HG03095 (cell line): ENCODE data around the gene DEGS1.

Source experiments
- ATAC-seq: cut with Tn5 transposase; IDR thresholded peaks from one replicate; pipeline ENCODE4 v1.9.1; 2021; ENCODE audit warnings: moderate library complexity; ENCODE audit not compliant: unreplicated experiment

Gene DEGS1

DNA sequence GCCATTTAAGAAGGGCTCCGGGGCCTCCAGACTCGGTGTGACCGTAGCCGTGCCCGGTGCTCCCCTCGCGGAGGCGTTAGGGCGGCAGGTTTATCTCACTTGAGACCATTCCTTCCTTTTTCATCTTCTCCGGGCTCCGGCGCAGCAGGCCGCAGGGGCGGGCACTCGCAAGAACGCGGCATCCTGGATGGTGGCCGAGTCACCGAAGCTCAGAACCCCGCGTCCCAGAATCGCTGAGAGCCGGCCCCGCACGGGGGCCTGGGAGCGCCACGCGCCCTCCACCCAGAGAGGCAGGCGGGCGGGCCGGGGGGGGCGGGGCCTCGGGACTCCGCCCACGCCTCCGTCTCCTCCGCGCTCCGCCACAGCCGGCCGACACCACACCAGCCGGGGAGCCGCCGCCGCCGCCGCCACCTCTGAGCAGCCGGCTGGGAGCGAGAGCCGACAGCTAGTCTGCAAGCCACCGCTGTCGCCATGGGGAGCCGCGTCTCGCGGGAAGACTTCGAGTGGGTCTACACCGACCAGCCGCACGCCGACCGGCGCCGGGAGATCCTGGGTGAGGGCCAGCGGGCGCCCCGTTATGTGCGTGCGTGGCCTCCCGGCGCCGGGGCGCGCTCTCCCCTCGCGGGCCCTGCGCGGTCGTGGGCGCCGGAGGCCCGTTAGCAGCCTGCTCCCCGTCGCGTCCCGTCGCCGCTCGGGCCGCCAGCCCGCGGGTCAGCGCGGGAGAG is at the start of gene DEGS1:
Gene DEGS1, plus strand, starts transcription at position 375 of the 725 bp plus-strand sequence. Its CDS starts 97 bp downstream, at position 472.
- ATAC-seq = peak; percentile 62

DNA sequence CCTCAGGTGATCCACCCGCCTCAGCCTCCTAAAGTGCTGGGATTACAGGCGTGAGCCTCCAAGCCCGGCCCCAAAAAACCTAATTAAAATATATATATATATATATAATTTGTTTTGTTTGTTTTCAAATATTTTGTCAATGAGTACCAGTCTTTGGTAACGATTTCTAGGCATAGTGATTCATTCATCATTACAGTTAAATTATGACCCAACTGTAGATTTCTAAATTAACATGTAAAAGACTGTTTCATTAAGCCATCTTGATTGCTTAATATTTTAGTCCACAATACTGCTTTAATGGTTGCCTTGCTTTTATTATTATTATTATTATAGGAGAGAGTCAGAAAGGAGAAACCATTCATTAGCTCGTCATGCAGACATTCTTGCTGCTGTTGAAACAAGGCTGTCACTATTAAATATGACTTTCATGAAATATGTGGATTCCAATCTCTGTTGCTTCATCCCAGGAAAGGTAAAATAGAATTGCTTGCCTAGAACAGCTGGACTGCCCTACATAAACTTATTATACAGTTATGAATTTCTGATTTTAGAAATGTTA is 49.2 kb upstream of the DEGS1 start:
- ATAC-seq = no peak

DNA sequence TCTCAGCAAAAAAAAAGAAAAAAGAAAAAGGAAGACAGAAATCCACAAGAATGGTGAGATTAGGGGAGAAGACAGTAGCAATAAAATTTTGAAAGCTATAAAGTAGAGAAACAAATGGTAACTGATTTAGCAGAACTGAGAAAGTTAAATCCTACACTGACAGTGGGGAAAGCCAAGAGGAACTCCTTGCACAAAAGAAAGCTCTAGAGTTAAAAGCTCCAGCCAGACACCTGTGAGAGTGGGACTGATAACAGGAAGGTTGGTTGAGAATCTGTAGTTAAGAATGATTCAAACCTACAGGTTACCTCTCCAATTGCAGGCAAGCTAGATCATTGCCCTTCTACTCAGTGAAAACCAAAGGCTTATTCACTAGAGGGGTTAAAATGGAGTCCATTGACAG is 45.5 kb upstream of the DEGS1 start:
- ATAC-seq = no peak

DNA sequence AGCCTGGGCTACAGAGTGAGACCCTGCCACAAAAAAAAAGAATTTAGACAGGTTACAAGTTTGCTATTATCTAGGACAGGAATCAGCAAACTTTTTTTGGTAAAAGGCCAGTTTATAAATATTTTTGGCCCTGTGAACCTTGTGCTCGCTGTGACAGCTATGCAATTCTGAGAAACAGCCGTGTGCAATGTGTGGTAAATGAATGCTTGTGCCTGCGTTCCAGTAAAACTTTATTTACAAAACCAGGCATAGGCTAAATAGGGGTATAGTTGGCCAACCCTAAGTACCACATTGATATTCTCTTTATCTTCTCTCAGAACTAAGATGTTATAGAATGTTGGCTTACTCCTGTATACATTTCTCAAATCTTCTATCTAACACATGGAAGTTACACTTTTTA is 44.8 kb upstream of the DEGS1 start:
- ATAC-seq = no peak

DNA sequence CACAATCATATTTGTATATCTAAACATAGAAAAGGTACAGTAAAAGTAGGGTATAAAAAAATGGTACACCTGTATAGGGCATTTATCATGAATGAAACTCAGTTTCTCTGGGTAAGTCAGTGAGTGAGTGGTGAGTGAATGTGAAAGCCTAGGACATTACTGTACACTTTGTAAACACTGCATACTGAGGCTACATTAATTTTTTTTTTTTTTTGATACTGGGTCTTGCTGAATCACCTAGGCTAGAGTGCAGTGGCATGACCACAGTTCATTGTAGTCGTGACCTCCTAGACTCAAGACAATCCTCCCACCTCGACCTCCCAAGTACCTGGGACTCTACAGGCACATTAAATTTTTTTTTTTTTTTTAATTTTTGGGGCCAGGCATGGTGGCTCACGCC is 41.3 kb upstream of the DEGS1 start:
- ATAC-seq = no peak

DNA sequence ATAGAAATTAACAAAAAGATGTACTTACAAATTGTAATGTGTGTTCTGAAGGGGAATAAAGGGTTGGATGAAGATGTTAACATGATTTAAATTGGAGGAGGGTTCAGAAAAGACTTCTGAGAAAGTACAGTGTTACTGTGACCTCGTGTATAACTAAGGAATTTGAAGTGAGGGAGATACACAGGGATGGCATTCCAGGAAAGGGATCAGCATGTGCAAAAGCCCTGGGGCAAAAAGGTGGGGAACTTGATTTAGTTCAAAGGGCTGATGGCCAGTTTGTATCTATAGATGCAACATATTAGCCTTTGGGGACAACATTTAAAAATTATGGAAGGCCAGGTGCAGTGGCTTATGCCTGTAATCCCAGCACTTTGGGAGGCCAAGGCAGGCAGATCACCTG is 33.3 kb upstream of the DEGS1 start:
- ATAC-seq = no peak

DNA sequence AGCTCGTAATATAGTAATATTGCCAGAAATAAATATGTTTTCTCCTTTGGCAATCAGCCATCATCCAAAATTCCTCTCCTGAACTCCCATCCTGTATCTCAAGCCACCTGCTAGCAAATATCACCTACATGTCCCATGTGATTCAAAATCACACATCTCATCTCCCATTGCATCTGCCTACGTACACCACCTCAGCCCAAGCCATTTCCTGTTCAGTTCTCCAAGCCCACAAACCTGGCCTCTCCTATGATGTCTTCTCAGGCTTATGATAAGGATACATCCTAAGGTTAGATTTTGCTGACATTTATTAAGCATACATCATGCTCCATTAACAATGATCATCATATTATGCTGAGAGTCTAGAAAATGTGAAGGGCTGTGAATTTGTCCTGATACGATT is 31.9 kb upstream of the DEGS1 start:
- no peak for ATAC-seq

DNA sequence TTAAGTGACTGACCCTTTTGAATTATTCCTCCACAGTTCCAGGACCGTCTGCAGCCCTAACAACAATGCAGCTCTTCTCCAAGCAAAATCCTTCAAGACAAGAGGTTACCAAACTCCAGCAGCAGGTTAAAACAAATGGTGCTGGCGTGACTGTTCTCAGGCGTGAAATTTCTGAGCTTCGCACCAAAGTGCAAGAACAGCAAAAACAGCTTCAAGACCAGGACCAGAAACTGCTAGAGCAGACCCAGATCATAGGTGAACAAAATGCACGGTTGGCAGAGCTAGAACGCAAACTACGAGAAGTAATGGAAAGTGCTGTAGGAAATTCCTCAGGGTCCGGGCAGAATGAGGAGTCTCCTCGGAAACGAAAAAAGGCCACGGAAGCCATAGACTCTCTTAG is 25.7 kb upstream of the DEGS1 start:
- no peak for ATAC-seq

DNA sequence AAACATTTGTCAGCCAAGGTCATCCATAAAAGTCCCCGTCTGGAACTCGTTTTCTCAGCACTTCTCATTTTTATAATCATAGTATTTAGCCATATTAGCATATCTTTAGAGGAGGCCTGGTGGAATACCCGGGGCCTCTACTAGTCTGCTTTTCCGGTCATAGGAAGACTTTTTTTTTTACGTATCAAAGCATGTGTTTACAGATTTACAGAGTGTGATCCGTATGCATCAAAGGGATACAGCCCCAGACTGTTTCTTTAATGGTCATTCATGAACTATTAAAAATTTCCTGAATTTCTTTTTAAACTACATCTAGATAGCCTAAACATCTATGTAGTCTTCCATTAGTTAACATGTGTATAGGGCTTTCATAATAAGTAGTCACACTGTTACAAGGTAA is 23.5 kb upstream of the DEGS1 start:
- no peak for ATAC-seq

DNA sequence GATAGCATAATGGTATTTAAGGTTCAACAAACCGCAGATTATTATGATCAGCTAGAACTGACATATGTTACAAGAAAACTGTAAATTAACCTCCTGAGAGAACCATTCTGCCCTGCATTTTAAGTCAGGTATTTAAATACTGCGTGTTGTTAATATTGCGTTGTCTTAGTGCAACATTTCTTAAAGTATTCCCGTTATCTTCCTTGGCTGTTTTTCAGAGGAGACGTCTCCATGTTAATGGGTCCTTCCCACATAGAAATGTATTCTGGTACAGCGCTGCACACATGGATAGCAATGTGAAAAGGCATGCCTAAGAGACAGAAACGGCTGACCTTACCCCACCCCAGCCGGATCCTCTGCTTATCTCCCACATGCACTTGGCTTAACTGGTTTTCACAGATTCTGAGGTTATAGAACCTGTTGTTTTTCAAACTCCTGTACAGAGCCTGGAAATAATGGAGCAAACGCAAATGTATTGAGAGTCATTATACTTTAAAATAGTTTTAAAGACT is 22.8 kb upstream of the DEGS1 start:
- no peak for ATAC-seq

DNA sequence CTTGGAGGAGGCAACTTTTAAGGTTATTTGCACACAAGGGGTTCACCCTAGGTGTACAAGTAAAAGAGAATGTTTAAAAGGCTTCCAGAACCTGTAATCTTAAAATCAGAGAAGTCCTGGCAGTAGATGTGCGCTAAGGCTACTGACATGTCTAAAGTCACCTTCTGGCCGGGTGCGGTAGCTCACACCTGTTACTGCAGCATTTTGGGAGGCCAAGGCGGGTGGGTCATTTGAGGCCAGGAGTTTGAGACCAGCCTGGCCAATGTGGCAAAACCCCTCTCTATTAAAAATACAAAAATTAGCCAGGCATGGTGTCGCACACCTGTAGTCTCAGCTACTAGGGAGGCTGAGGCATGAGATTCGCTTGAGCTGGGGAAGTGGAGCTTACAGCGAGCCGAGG is 20.3 kb upstream of the DEGS1 start:
- no peak for ATAC-seq

DNA sequence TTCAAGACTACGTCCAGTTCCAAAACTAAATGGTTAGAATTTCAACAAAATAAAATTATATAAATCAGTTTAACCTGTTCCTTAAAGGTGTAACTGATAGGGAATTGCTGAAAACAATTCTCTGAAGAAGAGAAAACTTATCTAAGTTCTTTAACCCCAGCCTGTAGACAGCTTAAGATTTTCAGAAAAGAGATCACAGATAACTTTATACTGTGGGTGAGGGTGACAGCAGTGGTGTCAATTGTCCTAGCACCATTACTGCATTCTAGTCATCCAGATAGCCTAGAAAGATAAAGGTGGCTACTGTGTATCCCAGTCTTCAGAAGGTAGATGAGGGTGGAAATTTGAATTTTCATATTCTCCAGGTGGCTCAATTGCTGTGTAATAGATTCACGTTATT is 19.7 kb upstream of the DEGS1 start:
- ATAC-seq = no peak

DNA sequence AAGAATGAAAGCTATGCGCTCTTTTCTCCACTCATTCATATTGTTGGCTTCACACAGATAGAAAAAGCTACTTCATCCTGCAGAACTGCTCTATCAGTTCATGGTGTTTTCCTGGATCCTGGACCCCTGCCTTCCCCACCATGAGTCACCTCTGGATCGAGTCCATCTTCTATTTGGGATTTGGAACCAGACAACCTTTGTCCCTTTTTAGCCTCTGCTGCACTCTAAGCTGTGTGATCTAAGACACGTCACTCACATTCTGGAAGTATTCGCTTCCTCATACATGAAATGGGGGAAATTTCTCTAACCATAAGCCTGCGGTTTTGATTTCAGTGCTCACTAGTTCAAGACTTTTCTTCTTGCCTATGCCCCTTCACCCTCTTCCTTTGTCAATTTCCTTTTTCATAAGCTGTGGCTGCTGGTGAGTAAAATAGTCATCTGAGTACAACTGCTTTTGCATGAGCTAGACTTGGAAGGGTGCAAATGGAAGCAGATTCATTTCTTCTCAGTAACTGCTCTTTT is 14.1 kb upstream of the DEGS1 start:
- peak; percentile 93 for ATAC-seq

DNA sequence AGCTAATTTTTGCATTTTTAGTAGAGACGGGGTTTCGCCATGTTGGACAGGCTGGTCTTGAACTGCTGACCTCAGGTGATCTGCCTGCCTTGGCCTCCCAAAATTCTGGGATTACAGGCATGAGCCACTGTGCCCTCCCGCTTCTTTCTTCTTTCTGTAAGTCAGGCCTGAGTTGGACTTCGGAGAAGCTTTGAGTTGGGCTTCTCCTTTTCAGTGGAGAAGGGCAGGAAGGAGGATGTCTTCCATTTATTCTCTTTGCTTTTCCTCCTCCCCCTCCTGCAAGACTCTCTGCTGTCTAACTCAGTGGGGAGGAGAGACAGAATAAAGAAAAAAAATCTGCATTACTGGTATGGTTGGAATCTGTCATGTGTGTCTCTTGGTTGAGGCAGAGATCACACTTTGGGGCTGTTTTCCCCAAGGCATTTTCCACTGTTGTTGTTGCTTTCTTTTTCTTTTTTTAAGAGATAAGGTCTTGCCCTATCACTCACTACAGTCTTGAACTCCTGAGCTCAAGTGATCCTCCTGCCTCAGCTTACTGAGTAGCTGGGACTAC is 13.2 kb upstream of the DEGS1 start:
- no peak for ATAC-seq

DNA sequence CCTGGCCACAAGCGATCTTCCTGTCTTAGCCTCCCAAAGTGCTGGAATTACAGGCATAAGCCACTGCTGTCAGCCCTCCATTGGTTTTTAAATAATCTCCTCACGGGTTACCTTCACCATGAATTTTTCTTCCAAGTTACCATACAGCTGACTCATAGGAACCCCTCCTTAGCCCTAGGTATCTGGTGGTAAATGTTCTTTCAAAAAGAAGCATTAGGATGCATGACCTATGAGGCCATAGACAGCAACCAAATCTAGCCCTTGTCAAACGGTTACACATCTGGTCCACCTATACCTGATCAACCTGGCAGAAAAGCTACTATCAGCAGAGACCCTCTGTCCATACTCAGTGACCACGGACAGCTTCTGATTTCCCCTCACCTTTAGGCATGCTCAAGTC is 12.7 kb upstream of the DEGS1 start:
- ATAC-seq = no peak

DNA sequence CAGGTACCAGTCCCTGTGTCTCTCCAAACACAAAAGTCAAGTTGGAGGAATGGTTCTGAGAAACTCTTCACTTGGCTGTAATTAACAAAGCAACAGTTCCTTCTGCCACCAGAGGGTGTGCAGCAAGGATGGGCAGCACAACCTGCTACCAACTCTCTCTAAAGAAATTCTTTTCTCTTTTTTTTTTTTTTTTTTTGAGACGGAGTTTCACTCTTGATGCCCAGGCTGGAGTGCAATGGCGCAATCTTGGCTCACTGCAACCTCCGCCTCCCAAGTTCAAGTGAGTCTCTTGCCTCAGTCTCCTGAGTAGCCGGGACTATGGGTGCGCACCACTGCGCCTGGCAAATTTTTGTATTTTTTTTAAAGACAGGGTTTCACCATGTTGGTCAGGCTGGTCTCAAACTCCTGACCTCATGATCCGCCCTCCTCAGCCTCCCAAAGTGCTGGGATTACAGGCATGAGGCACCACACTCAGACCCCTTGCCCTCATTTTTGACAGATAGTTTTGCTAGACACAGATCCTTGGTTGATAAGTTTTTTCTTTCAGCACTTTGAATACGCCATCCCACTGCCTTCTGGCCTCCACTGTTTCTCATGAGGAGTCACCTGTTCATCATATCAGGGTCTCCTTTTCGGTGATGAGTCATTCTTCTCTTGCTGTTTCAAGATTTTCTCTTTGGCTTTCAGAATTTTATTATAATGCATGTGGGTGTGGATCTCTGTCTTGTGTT is 12.1 kb upstream of the DEGS1 start:
- no peak for ATAC-seq

DNA sequence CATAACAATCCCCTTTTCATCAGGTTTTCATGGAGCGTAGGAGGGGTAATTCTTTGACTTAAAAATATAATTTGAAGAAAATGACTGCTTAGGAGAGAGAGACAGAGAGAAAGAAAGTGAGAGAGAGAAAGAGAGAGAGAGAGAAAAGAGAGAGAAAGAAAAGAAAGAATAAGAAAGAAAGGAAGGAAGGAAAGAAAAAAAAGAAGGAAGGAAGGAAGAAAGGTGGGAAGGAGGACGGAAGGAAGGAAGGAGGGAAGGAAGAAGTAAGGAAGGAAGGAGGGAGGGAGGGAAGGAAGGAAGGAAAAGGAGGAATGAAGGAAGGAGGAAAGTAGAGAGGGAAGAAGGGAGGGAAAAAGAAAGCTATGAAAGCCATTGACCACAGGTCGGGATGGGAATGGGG is 10.8 kb upstream of the DEGS1 start:
- ATAC-seq = no peak

DNA sequence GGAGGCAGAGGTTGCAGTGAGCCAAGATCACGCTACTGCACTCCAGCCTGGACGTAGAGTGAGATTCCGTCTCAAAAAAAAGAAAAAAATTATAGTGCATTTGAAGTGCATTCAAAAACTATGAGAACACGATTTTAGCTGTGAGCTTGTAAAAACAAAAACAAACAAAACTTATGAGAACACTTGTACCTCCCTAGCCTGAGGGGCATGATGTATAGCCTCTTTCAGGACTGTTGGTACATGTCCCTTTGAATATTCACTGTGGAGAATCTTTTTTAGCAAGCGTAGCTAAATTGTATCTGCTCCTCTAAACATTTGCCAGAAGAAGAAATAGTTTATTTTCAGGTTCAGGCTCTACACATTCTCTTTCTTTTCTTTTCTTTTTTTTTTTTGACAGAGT is 9.5 kb upstream of the DEGS1 start:
- ATAC-seq = no peak

DNA sequence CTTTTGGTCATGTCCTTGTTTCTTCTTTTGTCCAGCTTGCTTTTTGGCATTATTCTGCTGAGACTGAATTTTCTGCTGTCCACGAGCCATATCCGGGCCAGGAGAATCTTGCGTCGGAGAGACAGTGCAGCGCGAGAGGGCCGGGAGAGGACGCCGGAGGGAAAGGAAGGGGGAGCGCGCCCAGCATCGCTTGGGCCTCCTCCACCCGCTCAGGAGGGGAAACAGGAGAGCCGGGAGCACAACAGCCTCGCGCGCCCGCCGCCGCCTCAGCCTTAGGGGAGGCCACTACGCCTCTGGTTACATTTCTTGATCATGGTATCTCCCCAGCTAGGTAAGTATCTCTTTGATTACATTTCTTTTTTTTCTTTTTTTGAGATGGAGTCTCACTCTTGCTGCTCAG is 7.4 kb upstream of the DEGS1 start:
- no peak for ATAC-seq

DNA sequence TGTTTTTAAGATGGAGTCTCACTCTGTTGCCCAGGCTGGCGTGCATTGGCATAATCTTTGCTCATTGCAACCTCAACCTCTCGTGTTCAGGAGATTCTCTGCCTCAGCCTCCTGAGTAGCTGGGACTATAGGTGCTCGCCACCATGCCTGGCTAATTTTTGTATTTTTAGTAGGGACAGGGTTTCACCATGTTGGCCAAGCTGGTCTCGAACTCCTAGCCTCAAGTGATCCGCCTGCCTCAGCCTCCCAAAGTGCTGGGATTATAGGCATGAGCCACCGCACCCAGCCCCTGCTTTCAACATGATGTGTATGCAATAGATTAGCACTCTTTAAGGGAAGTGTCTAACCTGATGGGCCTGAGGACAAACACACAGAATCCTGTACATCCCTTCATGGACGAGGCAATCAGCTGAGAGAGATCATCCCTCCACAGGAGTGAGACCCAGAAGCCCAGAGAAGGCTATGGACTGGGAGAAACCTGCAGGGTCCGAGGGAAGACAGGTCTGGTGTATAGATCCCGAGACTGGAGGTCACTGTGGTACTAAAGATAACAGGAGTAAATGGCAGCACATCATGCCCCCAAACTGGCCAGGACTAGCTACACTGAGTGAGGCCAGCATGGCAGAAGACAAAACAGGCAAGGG is 5.6 kb upstream of the DEGS1 start:
- no peak for ATAC-seq

DNA sequence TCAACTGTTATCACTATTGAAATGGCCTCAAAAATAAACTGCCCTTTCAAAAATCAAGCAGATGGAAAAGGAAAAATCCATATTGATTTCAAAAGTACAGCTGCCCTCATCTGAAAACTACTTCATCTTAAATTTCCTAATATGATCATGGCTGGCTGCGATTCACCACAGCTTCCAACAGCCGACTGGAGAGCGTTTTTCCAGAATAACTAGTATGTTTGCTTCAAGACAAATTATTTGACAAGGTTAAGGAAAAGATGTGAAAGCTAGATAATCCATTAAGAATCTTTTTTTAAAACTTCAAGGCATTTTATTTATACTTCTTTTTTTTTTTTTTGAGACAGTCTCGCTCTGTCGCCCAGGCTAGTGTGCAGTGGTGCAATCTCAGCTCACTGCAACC is 4.1 kb upstream of the DEGS1 start:
- no peak for ATAC-seq
